Lung (tissue), 12 donors: ENCODE results near the gene CCDC90B. TPM values are rescaled to one million over a fixed set of nuclear protein-coding genes. Genes with fewer than 3 reads are reported as not detected.
A peak's percentile ranks its signal among the peaks of the same experiment; 100 is the strongest.

Experiments used
- ATAC-seq: fragments of 200-7000 bp; cut with Tn5 transposase; one replicate; pipeline ENCODE4 v1.9.1; 2020; ENCODE audit warnings: moderate number of reproducible peaks; ENCODE audit not compliant: insufficient read depth, low FRiP score
- DNase-seq, 3 donors: peaks; one replicate each; pipeline ENCODE4 v3.0.0-alpha.2; 2013 to 2017
- H3K27ac ChIP-seq, 2 donors: one replicate each; pipeline ENCODE4 v1.5.1; 2013; ENCODE audit warnings: mild to moderate bottlenecking in 2 of 2, moderate library complexity in 2 of 2, control low read depth in 1 of 2, inconsistent platforms in 1 of 2, low read depth in 1 of 2, low read length in 1 of 2
- H3K27me3 ChIP-seq, 3 donors: one replicate each; pipeline ENCODE4 v1.5.1; 2013; ENCODE audit warnings: low read length in 2 of 3; ENCODE audit not compliant: control insufficient read depth in 3 of 3, insufficient read depth in 3 of 3
- H3K36me3 ChIP-seq, 4 donors: one replicate each; pipeline ENCODE4 v1.5.1; 2013; ENCODE audit warnings: low read length in 4 of 4, mild to moderate bottlenecking in 1 of 4, moderate library complexity in 1 of 4; ENCODE audit not compliant: control insufficient read depth in 4 of 4, insufficient read depth in 4 of 4
- H3K4me1 ChIP-seq, 5 donors: one replicate each; pipeline ENCODE4 v1.5.1; 2013; ENCODE audit warnings: low read length in 5 of 5, mild to moderate bottlenecking in 2 of 5, moderate library complexity in 1 of 5; ENCODE audit not compliant: control insufficient read depth in 5 of 5, insufficient read depth in 5 of 5
- H3K4me3 ChIP-seq: one replicate; pipeline ENCODE4 v1.5.1; 2013; ENCODE audit warnings: mild to moderate bottlenecking, control low read depth, moderate library complexity
- H3K9ac ChIP-seq, 2 donors: one replicate each; pipeline ENCODE4 v1.5.1; 2013; ENCODE audit warnings: low read length in 2 of 2, control low read depth in 1 of 2; ENCODE audit not compliant: insufficient read depth in 1 of 2
- H3K9me3 ChIP-seq, 4 donors: one replicate each; pipeline ENCODE4 v1.5.1; 2013; ENCODE audit warnings: low read length in 3 of 4, mild to moderate bottlenecking in 1 of 4, moderate library complexity in 1 of 4; ENCODE audit not compliant: control insufficient read depth in 4 of 4, insufficient read depth in 3 of 4
- WGBS, 2 donors: extraction: QIAGEN DNeasy Blood & Tissue Kit; methylation state at CpG; one replicate each; pipeline ENCODE4 v1.1.7; 2013; 5-methylcytosine and 5-hydroxymethylcytosine counted together
- polyA plus RNA-seq, 2 donors: library from polyadenylated mRNA; stranded (reverse); fragments of 200-250 nt; gene quantifications; one replicate each; pipeline ENCODE4 v1.2.1, GENCODE V29; 2013
- total RNA-seq, 2 donors: library from RNA; depleted of rRNA in 1 of 2; stranded (reverse); fragments of >200 nt in 1 of 2; gene quantifications; one replicate each; pipeline ENCODE4 v1.2.1, GENCODE V29; 2014 to 2021
- TF ChIP-seq, protein P1 (sequence below): IDR thresholded peaks from 2 replicates; pipeline ENCODE4 v1.5.1; 2012; ENCODE audit warnings: mild to moderate bottlenecking; ENCODE audit errors: control extremely low read depth, extremely low read depth
- donor health status: control.
- donor health status: control.
- donor health status: Bipolar disorder and iron deficiency.
- donor health status: healthy.
- donor health status: DM: yes; HTN: yes; CAD: no.

Gene CCDC90B
- total and polyA plus RNA-seq, 4 donors, result 18.8 to 60.9 (median 21.8) TPM

DNA sequence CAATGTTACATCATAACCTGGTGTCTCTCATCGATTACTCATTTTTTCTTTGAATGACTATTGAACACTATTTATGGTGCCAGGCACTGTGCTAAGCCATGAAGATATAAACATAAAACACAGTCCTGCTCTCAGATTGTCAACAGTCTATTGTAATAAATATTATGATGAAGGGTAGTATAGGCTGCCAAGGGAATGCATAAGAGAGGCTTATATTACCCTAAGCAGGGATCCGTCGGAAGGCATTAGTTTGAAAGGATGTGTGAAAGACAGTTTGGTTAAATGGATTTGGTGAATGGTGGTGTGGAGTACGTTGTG lies 7.2 kb upstream of the CCDC90B start:
- TF ChIP-seq, protein P1, sequence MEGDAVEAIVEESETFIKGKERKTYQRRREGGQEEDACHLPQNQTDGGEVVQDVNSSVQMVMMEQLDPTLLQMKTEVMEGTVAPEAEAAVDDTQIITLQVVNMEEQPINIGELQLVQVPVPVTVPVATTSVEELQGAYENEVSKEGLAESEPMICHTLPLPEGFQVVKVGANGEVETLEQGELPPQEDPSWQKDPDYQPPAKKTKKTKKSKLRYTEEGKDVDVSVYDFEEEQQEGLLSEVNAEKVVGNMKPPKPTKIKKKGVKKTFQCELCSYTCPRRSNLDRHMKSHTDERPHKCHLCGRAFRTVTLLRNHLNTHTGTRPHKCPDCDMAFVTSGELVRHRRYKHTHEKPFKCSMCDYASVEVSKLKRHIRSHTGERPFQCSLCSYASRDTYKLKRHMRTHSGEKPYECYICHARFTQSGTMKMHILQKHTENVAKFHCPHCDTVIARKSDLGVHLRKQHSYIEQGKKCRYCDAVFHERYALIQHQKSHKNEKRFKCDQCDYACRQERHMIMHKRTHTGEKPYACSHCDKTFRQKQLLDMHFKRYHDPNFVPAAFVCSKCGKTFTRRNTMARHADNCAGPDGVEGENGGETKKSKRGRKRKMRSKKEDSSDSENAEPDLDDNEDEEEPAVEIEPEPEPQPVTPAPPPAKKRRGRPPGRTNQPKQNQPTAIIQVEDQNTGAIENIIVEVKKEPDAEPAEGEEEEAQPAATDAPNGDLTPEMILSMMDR, result no peak
- Histone ChIP-seq H3K9me3 (no peaks in the 10 kb centered on the region), H3K27ac (no peak overlapping the region), H3K27me3 (no peaks in the 10 kb centered on the region), H3K9ac (no peak overlapping the region), H3K4me3 (no peak overlapping the region), H3K36me3 (no peaks in the 10 kb centered on the region), H3K4me1 (peaks cover 0 to 4% (median 0%) of the 10 kb centered on the region in 5 donors)
- DNase-seq (no peak), ATAC-seq (no peak)
- WGBS, 2 donors, result 83 to 85% methylated on average over 4 of the region's 4 CpGs

DNA sequence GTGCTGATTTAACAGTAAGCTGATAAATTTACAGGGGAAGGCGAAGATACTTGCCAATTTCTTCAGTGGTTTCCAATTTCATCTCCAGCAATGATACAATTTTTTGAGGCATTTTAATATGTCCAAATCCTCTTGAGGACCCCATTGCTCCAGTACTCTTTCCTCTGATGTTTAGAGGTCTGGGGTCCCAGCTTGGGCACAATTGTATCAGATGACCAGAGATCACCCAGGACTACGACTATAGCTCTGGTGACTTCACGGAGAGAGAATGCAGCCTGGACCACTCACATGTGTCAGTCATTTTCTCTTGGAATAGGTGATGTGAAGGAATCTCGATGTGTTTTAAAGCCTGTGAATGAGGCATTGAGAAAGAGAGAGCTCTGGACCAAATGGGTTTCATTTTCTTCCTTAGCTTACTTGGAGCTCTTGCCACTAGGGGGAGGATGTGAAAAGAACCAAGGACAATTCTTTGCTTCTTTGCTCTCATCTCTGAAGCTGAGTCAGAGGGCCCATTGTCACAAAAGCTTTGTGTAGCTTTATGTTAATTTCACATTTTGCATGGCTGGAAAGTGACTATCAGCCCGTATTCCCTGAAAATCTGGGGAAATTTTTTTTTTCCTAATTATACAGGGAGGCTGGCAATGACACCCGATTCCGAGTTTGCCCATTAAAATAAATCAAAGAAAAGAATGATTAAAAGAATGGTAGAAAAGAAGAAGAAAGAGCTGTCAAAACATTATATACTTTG lies 6.7 kb upstream of the CCDC90B start:
- H3K4me1 ChIP-seq, result peaks cover 0 to 4% (median 0%) of the 10 kb centered on the region in 5 donors
- no peak overlapping the region for H3K27ac ChIP-seq
- 56 to 60% methylated on average over 7 of the region's 7 CpGs for WGBS, 2 donors
- TF ChIP-seq, protein P1, result peak; percentile 29
- ATAC-seq (no peak), DNase-seq (peak; percentile 24 to 87 (median 82))
- no peaks in the 10 kb centered on the region for H3K9me3 ChIP-seq
- no peak overlapping the region for H3K4me3 ChIP-seq
- no peaks in the 10 kb centered on the region for H3K27me3 ChIP-seq
- H3K36me3 ChIP-seq, result no peaks in the 10 kb centered on the region
- peak overlapping the region in 1 of 2 donors; percentile 50 for H3K9ac ChIP-seq

DNA sequence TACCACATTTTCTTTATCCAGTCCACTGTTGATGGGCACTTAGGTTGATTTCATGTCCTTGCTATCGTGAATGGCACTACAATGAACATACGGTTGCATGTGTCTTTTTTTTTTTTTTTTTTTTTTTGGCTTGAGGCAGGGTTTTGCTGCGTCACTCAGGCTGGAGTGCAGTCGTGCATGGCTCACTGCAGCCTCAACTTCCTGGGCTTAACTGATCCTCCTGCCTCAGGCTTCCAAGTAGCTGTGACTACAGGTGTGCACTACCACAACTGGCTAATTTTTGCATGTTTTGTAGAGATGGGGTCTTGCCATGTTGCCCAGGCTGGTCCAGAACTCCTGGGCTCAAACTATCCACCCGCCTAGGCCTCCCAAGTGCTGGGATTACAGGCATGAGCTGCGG lies 1.5 kb upstream of the CCDC90B start:
- Histone ChIP-seq H3K36me3 (no peaks in the 10 kb centered on the region), H3K9ac (no peak overlapping the region), H3K27me3 (no peaks in the 10 kb centered on the region), H3K4me3 (no peak overlapping the region), H3K9me3 (no peaks in the 10 kb centered on the region), H3K4me1 (peaks cover 0 to 22% (median 3%) of the 10 kb centered on the region in 5 donors), H3K27ac (no peak overlapping the region)
- WGBS, 2 donors, result 95 to 96% methylated on average over 6 of the region's 6 CpGs
- DNase-seq (no peak), ATAC-seq (no peak)
- TF ChIP-seq, protein P1, result no peak
